ENCODE data around the gene HAT1.

Gene HAT1

DNA sequence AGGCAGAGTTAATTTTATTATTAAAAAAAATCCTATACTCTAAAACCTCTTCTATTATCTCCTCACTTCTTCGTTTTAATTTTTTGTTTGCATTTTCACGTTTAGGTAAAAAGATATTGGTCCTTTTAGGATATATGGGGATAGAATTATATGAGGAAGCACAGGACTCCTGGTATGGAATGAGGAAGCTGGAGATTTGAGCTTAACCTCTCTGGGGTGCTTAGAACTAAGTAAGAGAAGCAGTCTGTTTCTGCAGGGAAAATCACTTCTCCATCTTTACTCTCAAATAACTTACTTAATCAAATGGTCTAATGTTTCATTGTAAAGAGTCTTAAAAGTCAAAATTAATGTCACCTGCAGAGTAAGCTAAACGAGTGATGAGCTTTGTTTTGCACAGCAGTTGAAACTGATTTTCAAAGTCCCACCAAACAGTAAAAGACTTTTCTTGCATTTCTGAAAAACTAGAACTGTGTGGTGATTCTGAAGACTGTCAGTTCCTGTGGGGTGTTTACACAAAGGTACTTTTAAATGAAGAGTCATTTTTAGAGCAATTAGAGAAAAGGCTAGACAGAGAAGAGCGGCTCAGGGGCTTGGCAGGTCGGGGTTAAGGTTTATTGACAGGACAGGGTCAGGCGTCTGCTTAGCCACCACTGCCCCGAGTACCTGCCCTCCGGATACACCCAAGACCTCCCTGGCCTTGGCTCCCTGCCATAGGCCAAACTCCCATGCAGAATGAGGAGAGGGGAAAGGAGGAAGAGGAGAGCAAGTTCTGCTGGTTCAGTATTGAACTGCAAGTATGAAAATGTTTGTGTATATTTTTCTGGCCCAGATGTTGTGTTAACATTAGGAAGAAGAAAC lies 99.0 kb downstream of the HAT1 start:
- Histone ChIP-seq H3K9ac (peak overlapping the region; percentile 32; the same call in 1 of the 2 replicates), H3K4me2 (peak overlapping the region; percentile 85), H3K27me3 (no peaks in the 10 kb centered on the region), H4K20me1 (no peaks in the 10 kb centered on the region), H3K27ac (peak overlapping the region; percentile 64), H3K9me3 (no peaks in the 10 kb centered on the region), H3K4me3 (peak overlapping the region; percentile 42; the same call in 1 of the 2 replicates), H3K36me3 (no peaks in the 10 kb centered on the region), H3K4me1 (peaks cover 48% of the 10 kb centered on the region)
- TF ChIP-seq Cebpa-rat (IDR thresholded peaks at IDR 0.05) = no peak

DNA sequence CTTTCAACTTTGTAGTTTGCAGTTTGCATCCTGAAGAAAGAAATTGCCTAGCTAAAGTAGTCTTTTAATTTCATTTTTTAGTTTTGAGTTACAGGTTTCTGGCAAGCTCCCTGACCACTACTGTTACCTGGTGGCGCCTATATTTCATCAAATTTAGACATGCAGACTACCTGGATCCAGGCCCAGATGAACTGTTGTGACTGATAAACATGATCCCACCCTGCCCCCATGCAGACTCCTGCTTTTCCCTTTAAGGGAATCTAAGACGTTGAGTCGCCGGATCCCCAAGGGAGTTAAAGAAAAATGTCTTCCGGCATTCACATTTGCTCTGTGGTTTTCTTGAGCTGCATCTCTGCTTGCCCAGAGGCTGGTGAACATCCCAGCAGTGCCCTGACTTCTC lies 99.7 kb downstream of the HAT1 start:
- Histone ChIP-seq H4K20me1 (no peaks in the 10 kb centered on the region), H3K4me3 (peak overlapping the region; percentile 42; the same call in 1 of the 2 replicates), H3K36me3 (no peaks in the 10 kb centered on the region), H3K4me2 (peak overlapping the region; percentile 85), H3K9me3 (no peaks in the 10 kb centered on the region), H3K27me3 (no peaks in the 10 kb centered on the region), H3K4me1 (peaks cover 43% of the 10 kb centered on the region), H3K9ac (peak overlapping the region; percentile 32; the same call in 1 of the 2 replicates), H3K27ac (peak overlapping the region; percentile 64)
- no peak for TF ChIP-seq Cebpa-rat (IDR thresholded peaks at IDR 0.05)

DNA sequence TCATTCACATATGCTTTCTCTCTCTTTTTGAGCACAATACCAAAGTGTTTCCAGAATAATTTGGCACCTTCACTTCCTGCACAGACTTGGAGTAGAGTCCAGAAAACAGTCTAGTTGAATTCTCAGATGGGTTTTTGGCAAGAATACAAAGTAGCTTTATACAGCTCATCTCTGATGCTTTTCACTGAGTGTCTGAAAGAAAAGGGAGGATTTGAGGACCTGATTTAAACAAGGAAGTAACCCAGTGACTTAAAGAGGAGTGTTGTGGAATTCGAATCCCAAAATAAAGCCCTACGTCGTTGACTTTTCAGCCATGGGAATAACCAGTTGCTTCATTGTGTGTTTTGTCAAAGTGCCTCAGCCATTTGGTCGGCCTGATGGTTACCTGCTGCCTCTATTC lies 109.3 kb downstream of the HAT1 start:
- H3K36me3 ChIP-seq = no peaks in the 10 kb centered on the region
- H3K9ac ChIP-seq = no peak overlapping the region
- H3K27ac ChIP-seq = no peak overlapping the region
- H3K4me1 ChIP-seq = no peaks in the 10 kb centered on the region; the same call in 1 of the 2 replicates
- H3K4me3 ChIP-seq = no peak overlapping the region
- H3K4me2 ChIP-seq = no peak overlapping the region
- no peak for TF ChIP-seq Cebpa-rat (IDR thresholded peaks at IDR 0.05)
- no peaks in the 10 kb centered on the region for H4K20me1 ChIP-seq
- no peaks in the 10 kb centered on the region for H3K27me3 ChIP-seq
- no peaks in the 10 kb centered on the region for H3K9me3 ChIP-seq
